ENCODE results near the gene B3GNT9.

The B3GNT9 gene

GRCh38 chr16:67150833-67151396 lies at the start of gene B3GNT9:
TSS of gene B3GNT9 (minus strand) at chr16:67150998. CDS start at chr16:67150485, 513 bp downstream.
- Histone ChIP-seq H3K27me3 (ENCODE audit: control insufficient read depth, insufficient read depth, low read length) (peaks cover 58% of the 10 kb centered on the region), H3K27ac (ENCODE audit: low read depth, low read length) (peak within 1 kb of the TSS; percentile 73), H3K36me3 (ENCODE audit: control insufficient read depth, insufficient read depth, low read length) (peaks cover 32% of the 10 kb centered on the region), H3K9ac (ENCODE audit: low read depth, low read length) (peak within 1 kb of the TSS; percentile 37; the same call in 1 of the 2 replicates), H3K4me3 (ENCODE audit: low read depth, low read length) (peak within 1 kb of the TSS; percentile 70), H3K4me1 (ENCODE audit: control insufficient read depth, insufficient read depth, low read length) (peaks cover 4% of the 10 kb centered on the region; the same call in 1 of the 2 replicates), H3K9me3 (ENCODE audit: control insufficient read depth, insufficient read depth, low read length) (no peaks in the 10 kb centered on the region)

- H3K4me1 ChIP-seq (ENCODE audit: control insufficient read depth, insufficient read depth, low read length): peaks cover 6% of the 10 kb centered on the region; the same call in 1 of the 2 replicates
- H3K9me3 ChIP-seq (ENCODE audit: control insufficient read depth, insufficient read depth, low read length): no peaks in the 10 kb centered on the region
- no peak overlapping the region for H3K9ac ChIP-seq (ENCODE audit: low read depth, low read length)
- 0 out of 2 replicates have a peak overlapping the region, but pooled peaks have one; percentile 5 for H3K4me3 ChIP-seq (ENCODE audit: low read depth, low read length)
- no peak overlapping the region for H3K27ac ChIP-seq (ENCODE audit: low read depth, low read length)
- peaks cover 38% of the 10 kb centered on the region for H3K36me3 ChIP-seq (ENCODE audit: control insufficient read depth, insufficient read depth, low read length)
- no peaks in the 10 kb centered on the region for H3K27me3 ChIP-seq (ENCODE audit: control insufficient read depth, insufficient read depth, low read length)
Measured at GRCh38 chr16:67200491-67200890, 49.7 kb upstream of the B3GNT9 start.

- peaks cover 6% of the 10 kb centered on the region; the same call in 1 of the 2 replicates for H3K4me1 ChIP-seq (ENCODE audit: control insufficient read depth, insufficient read depth, low read length)
- H3K9me3 ChIP-seq (ENCODE audit: control insufficient read depth, insufficient read depth, low read length): no peaks in the 10 kb centered on the region
- no peak overlapping the region for H3K9ac ChIP-seq (ENCODE audit: low read depth, low read length)
- H3K27ac ChIP-seq (ENCODE audit: low read depth, low read length): no peak overlapping the region
- H3K4me3 ChIP-seq (ENCODE audit: low read depth, low read length): peak overlapping the region; percentile 94
- no peaks in the 10 kb centered on the region for H3K27me3 ChIP-seq (ENCODE audit: control insufficient read depth, insufficient read depth, low read length)
- H3K36me3 ChIP-seq (ENCODE audit: control insufficient read depth, insufficient read depth, low read length): peaks cover 45% of the 10 kb centered on the region
Measured at GRCh38 chr16:67199808-67200198, 49.0 kb upstream of the B3GNT9 start.

GRCh38 chr16:67199011-67199807 lies 48.4 kb upstream of the B3GNT9 start, which contains the start of gene ELMO3:
TSS of gene ELMO3 (plus strand) at chr16:67199131. CDS start at chr16:67199327, 196 bp downstream.
- H3K27ac ChIP-seq (ENCODE audit: low read depth, low read length): peak within 1 kb of the TSS; percentile 55
- no peaks in the 10 kb centered on the region for H3K9me3 ChIP-seq (ENCODE audit: control insufficient read depth, insufficient read depth, low read length)
- H3K36me3 ChIP-seq (ENCODE audit: control insufficient read depth, insufficient read depth, low read length): peaks cover 51% of the 10 kb centered on the region
- peaks cover 6% of the 10 kb centered on the region; the same call in 1 of the 2 replicates for H3K4me1 ChIP-seq (ENCODE audit: control insufficient read depth, insufficient read depth, low read length)
- H3K9ac ChIP-seq (ENCODE audit: low read depth, low read length): peak within 1 kb of the TSS; percentile 60; the same call in 1 of the 2 replicates
- H3K27me3 ChIP-seq (ENCODE audit: control insufficient read depth, insufficient read depth, low read length): no peaks in the 10 kb centered on the region
- H3K4me3 ChIP-seq (ENCODE audit: low read depth, low read length): peak within 1 kb of the TSS; percentile 94

- no peak overlapping the region for H3K27ac ChIP-seq (ENCODE audit: low read depth, low read length)
- H3K27me3 ChIP-seq (ENCODE audit: control insufficient read depth, insufficient read depth, low read length): no peaks in the 10 kb centered on the region
- H3K4me1 ChIP-seq (ENCODE audit: control insufficient read depth, insufficient read depth, low read length): peaks cover 6% of the 10 kb centered on the region; the same call in 1 of the 2 replicates
- H3K9ac ChIP-seq (ENCODE audit: low read depth, low read length): no peak overlapping the region
- H3K9me3 ChIP-seq (ENCODE audit: control insufficient read depth, insufficient read depth, low read length): no peaks in the 10 kb centered on the region
- H3K36me3 ChIP-seq (ENCODE audit: control insufficient read depth, insufficient read depth, low read length): peaks cover 60% of the 10 kb centered on the region
- peak overlapping the region; percentile 94 for H3K4me3 ChIP-seq (ENCODE audit: low read depth, low read length)
Measured at GRCh38 chr16:67198238-67198734, 47.5 kb upstream of the B3GNT9 start.

- no peaks in the 10 kb centered on the region for H3K27me3 ChIP-seq (ENCODE audit: control insufficient read depth, insufficient read depth, low read length)
- H3K4me1 ChIP-seq (ENCODE audit: control insufficient read depth, insufficient read depth, low read length): peaks cover 12% of the 10 kb centered on the region; the same call in 1 of the 2 replicates
- no peak overlapping the region for H3K4me3 ChIP-seq (ENCODE audit: low read depth, low read length)
- H3K27ac ChIP-seq (ENCODE audit: low read depth, low read length): no peak overlapping the region
- peaks cover 63% of the 10 kb centered on the region for H3K36me3 ChIP-seq (ENCODE audit: control insufficient read depth, insufficient read depth, low read length)
- H3K9me3 ChIP-seq (ENCODE audit: control insufficient read depth, insufficient read depth, low read length): no peaks in the 10 kb centered on the region
- H3K9ac ChIP-seq (ENCODE audit: low read depth, low read length): no peak overlapping the region
Measured at GRCh38 chr16:67197704-67198103, 46.9 kb upstream of the B3GNT9 start.

- Histone ChIP-seq H3K9me3 (ENCODE audit: control insufficient read depth, insufficient read depth, low read length) (no peaks in the 10 kb centered on the region), H3K4me1 (ENCODE audit: control insufficient read depth, insufficient read depth, low read length) (peaks cover 13% of the 10 kb centered on the region; the same call in 1 of the 2 replicates), H3K27me3 (ENCODE audit: control insufficient read depth, insufficient read depth, low read length) (no peaks in the 10 kb centered on the region), H3K9ac (ENCODE audit: low read depth, low read length) (no peak overlapping the region), H3K27ac (ENCODE audit: low read depth, low read length) (no peak overlapping the region), H3K4me3 (ENCODE audit: low read depth, low read length) (no peak overlapping the region), H3K36me3 (ENCODE audit: control insufficient read depth, insufficient read depth, low read length) (peaks cover 57% of the 10 kb centered on the region)
Measured at GRCh38 chr16:67196881-67197280, 46.1 kb upstream of the B3GNT9 start.

GRCh38 chr16:67195676-67196075 lies 44.9 kb upstream of the B3GNT9 start:
- Histone ChIP-seq H3K4me3 (ENCODE audit: low read depth, low read length) (no peak overlapping the region), H3K9ac (ENCODE audit: low read depth, low read length) (no peak overlapping the region), H3K27me3 (ENCODE audit: control insufficient read depth, insufficient read depth, low read length) (no peaks in the 10 kb centered on the region), H3K9me3 (ENCODE audit: control insufficient read depth, insufficient read depth, low read length) (no peaks in the 10 kb centered on the region), H3K36me3 (ENCODE audit: control insufficient read depth, insufficient read depth, low read length) (peaks cover 52% of the 10 kb centered on the region), H3K27ac (ENCODE audit: low read depth, low read length) (no peak overlapping the region), H3K4me1 (ENCODE audit: control insufficient read depth, insufficient read depth, low read length) (peaks cover 13% of the 10 kb centered on the region; the same call in 1 of the 2 replicates)

- H3K27me3 ChIP-seq (ENCODE audit: control insufficient read depth, insufficient read depth, low read length): no peaks in the 10 kb centered on the region
- H3K9ac ChIP-seq (ENCODE audit: low read depth, low read length): no peak overlapping the region
- H3K4me3 ChIP-seq (ENCODE audit: low read depth, low read length): no peak overlapping the region
- no peaks in the 10 kb centered on the region for H3K9me3 ChIP-seq (ENCODE audit: control insufficient read depth, insufficient read depth, low read length)
- H3K27ac ChIP-seq (ENCODE audit: low read depth, low read length): no peak overlapping the region
- peaks cover 52% of the 10 kb centered on the region for H3K36me3 ChIP-seq (ENCODE audit: control insufficient read depth, insufficient read depth, low read length)
- peaks cover 13% of the 10 kb centered on the region; the same call in 1 of the 2 replicates for H3K4me1 ChIP-seq (ENCODE audit: control insufficient read depth, insufficient read depth, low read length)
Measured at GRCh38 chr16:67194260-67194659, 43.5 kb upstream of the B3GNT9 start.

- Histone ChIP-seq H3K36me3 (ENCODE audit: control insufficient read depth, insufficient read depth, low read length) (peaks cover 52% of the 10 kb centered on the region), H3K9ac (ENCODE audit: low read depth, low read length) (no peak overlapping the region)
Measured at GRCh38 chr16:67193536-67193935, 42.7 kb upstream of the B3GNT9 start.

More at GRCh38 chr16:67193536-67193935, 42.7 kb upstream of the B3GNT9 start:
- H3K4me3 ChIP-seq (ENCODE audit: low read depth, low read length): peak overlapping the region; percentile 95; the same call in 1 of the 2 replicates
- H3K4me1 ChIP-seq (ENCODE audit: control insufficient read depth, insufficient read depth, low read length): peaks cover 10% of the 10 kb centered on the region; the same call in 1 of the 2 replicates
- H3K9me3 ChIP-seq (ENCODE audit: control insufficient read depth, insufficient read depth, low read length): no peaks in the 10 kb centered on the region
- no peak overlapping the region for H3K27ac ChIP-seq (ENCODE audit: low read depth, low read length)
- H3K27me3 ChIP-seq (ENCODE audit: control insufficient read depth, insufficient read depth, low read length): no peaks in the 10 kb centered on the region
